Common myeloid progenitor, CD34-positive (primary cell): ENCODE results near the gene PGS1.
A peak's percentile ranks its signal among the peaks of the same experiment; 100 is the strongest.

Experiments
- CTCF ChIA-PET: fragments of 350-600 bp; sonication (Branson Sonifier 250); formaldehyde crosslinking; loops from one replicate; lab custom pipeline; 2021; ENCODE audit warnings: antibody characterized with exemption; lab: Charles Lee
- POLR2A ChIA-PET: fragments of 350-600 bp; sonication (Branson Sonifier 250); formaldehyde crosslinking; loops from one replicate; lab custom pipeline; 2021; ENCODE audit warnings: antibody characterized with exemption; lab: Charles Lee
- DNase-seq, 3 donors: peaks; one replicate each; pipeline versions ENCODE4 v3.0.0 to v3.0.0-alpha.2; 2013
- H3K27ac ChIP-seq, 2 experiments: 1 replicate in 1 of 2; 2 replicates in 1 of 2; pipeline ENCODE4 v1.7.0; 2013; ENCODE audit warnings: inconsistent platforms in 2 of 2, low read length in 2 of 2, mild to moderate bottlenecking in 2 of 2, low read depth in 1 of 2, moderate library complexity in 1 of 2; ENCODE audit not compliant: severe bottlenecking in 2 of 2, insufficient read depth in 1 of 2, poor library complexity in 1 of 2
- H3K27me3 ChIP-seq, 5 experiments: replicated peaks in 2 of 5; 1 replicate in 3 of 5; 2 replicates in 2 of 5; pipeline versions ENCODE4 v1.6.1 to v1.7.0; 2013; ENCODE audit warnings: low read length in 4 of 5, mild to moderate bottlenecking in 2 of 5, moderate library complexity in 2 of 5, inconsistent platforms in 1 of 5; ENCODE audit not compliant: insufficient read depth in 5 of 5, control insufficient read depth in 4 of 5
- H3K36me3 ChIP-seq, 4 experiments: 1 replicate in 2 of 4; 2 replicates in 2 of 4; pipeline versions ENCODE4 v1.6.1 to v1.7.0; 2013; ENCODE audit warnings: low read length in 3 of 4, control low read depth in 1 of 4, mild to moderate bottlenecking in 1 of 4; ENCODE audit not compliant: control insufficient read depth in 4 of 4, insufficient read depth in 4 of 4
- H3K4me1 ChIP-seq, 4 experiments: 1 replicate in 3 of 4; 2 replicates in 1 of 4; pipeline versions ENCODE4 v1.6.1 to v1.7.1; 2013; ENCODE audit warnings: low read length in 3 of 4, mild to moderate bottlenecking in 3 of 4, control low read depth in 1 of 4, inconsistent platforms in 1 of 4, moderate library complexity in 1 of 4; ENCODE audit not compliant: control insufficient read depth in 4 of 4, insufficient read depth in 4 of 4; ENCODE audit errors: control extremely low read depth in 1 of 4
- H3K4me3 ChIP-seq, 7 experiments: 1 replicate in 4 of 7; 2 replicates in 3 of 7; pipeline versions ENCODE4 v1.5.1 to v1.7.0; 2013; ENCODE audit warnings: mild to moderate bottlenecking in 7 of 7, low read length in 6 of 7, moderate library complexity in 6 of 7, inconsistent platforms in 2 of 7, low read depth in 2 of 7, control low read depth in 1 of 7; ENCODE audit not compliant: insufficient read depth in 4 of 7, control insufficient read depth in 1 of 7; ENCODE audit errors: extremely low read depth in 1 of 7
- H3K9me3 ChIP-seq, 5 experiments: 1 replicate in 4 of 5; 2 replicates in 1 of 5; pipeline versions ENCODE4 v1.6.1 to v1.7.1; 2013; ENCODE audit warnings: low read length in 4 of 5, mild to moderate bottlenecking in 2 of 5, inconsistent platforms in 1 of 5, low read depth in 1 of 5, moderate library complexity in 1 of 5; ENCODE audit not compliant: control insufficient read depth in 4 of 5, insufficient read depth in 2 of 5; ENCODE audit errors: control extremely low read depth in 1 of 5
- WGBS: methylation state at CpG from one replicate; pipeline ENCODE4 v1.1.5; 2013; ENCODE audit not compliant: insufficient coverage; 5-methylcytosine and 5-hydroxymethylcytosine counted together

PGS1 gene

DNA sequence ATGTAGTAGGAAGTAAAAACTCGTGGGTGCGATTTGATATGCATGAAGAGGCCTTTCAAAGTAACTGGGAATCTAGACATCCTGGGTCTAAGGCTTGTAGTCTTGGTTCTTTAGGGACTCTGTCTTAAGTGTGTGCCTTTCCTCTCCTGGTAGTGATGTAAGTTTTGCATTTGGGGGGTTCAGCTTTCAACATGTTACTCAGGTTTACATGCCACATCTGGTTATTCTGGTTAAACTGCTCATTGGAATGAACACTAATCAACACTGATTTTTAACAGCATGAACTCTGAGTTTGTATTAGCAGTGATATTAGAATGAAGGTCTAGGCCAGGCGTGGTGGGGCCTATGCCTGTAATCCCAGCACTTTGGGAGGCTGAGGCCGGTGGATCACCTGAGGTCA lies 15.1 kb downstream of the PGS1 start:
- Histone ChIP-seq H3K9me3 (no peaks in the 10 kb centered on the region), H3K36me3 (peaks cover 18 to 68% (median 49%) of the 10 kb centered on the region in 4 experiments), H3K4me1 (peaks cover 3 to 21% (median 16%) of the 10 kb centered on the region in 4 experiments), H3K27me3 (no peaks in the 10 kb centered on the region), H3K4me3 (no peak overlapping the region), H3K27ac (no peak overlapping the region)
- DNase-seq, result no peak
- CTCF ChIA-PET, result no interaction called here
- POLR2A ChIA-PET, result no interaction called here
- WGBS, result 100% methylated on average over 1 of the region's 4 CpGs

DNA sequence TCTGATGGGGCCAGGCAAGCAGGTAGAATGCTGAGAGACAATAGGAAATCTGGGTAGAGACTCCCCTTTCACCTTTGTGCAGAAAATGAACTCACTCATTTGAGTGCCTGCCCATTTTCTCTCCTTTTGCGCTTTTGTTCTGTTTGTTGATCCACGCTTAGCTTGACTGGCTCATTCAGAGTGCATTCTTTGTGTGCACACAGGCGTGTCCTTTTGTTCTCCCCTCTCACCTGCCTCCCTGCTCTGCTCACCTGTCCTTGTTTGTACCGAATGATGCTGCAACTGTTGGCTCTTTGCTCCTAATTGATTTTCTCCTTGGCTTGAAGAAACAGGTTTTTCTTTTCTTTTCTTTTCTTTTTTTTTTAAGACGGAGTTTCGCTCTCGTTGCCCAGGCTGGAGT lies 15.8 kb downstream of the PGS1 start:
- CTCF ChIA-PET, result no interaction called here
- POLR2A ChIA-PET, result no interaction called here
- Histone ChIP-seq H3K4me3 (no peak overlapping the region), H3K27ac (no peak overlapping the region), H3K4me1 (peaks cover 0 to 15% (median 10%) of the 10 kb centered on the region in 4 experiments), H3K36me3 (peaks cover 18 to 75% (median 54%) of the 10 kb centered on the region in 4 experiments), H3K9me3 (no peaks in the 10 kb centered on the region), H3K27me3 (no peaks in the 10 kb centered on the region)
- no peak for DNase-seq
- WGBS, result 100% methylated on average over 4 of the region's 7 CpGs

DNA sequence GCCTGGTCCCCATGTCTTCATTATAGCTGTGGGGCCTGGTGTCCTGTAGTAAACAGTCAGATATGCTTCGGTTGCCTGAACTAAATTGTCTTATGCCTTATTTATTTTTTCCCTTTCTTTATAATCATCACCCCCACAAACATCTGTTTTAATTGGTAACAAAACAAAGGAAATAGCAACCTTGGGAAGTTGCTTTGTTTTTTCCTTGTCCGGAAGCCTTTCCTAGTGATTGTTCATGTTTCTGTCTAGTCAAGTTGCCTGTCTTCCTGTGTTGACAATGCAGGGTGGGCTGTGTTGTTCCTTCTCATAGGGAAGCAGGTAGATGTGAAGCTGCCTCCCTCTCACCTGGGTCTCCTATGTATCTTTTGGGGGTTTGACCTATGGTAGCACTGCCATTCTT lies 16.7 kb downstream of the PGS1 start:
- Histone ChIP-seq H3K9me3 (no peaks in the 10 kb centered on the region), H3K27me3 (no peaks in the 10 kb centered on the region), H3K4me3 (no peak overlapping the region), H3K27ac (no peak overlapping the region), H3K4me1 (peaks cover 0 to 5% (median 5%) of the 10 kb centered on the region in 4 experiments), H3K36me3 (peaks cover 20 to 78% (median 63%) of the 10 kb centered on the region in 4 experiments)
- ChIA-PET POLR2A (interaction anchor here (0.6 kb wide), 1 partner anchor 433 kb away, joined by 3 read pairs; no protein-coding TSS in a partner anchor), CTCF (interaction anchor here (1.1 to 1.8 kb wide), 2 partner anchors 16 to 17 kb away, joined by 3 to 8 read pairs; no protein-coding TSS in a partner anchor)
- no peak for DNase-seq
- 100% methylated on average over 1 of the region's 2 CpGs for WGBS

DNA sequence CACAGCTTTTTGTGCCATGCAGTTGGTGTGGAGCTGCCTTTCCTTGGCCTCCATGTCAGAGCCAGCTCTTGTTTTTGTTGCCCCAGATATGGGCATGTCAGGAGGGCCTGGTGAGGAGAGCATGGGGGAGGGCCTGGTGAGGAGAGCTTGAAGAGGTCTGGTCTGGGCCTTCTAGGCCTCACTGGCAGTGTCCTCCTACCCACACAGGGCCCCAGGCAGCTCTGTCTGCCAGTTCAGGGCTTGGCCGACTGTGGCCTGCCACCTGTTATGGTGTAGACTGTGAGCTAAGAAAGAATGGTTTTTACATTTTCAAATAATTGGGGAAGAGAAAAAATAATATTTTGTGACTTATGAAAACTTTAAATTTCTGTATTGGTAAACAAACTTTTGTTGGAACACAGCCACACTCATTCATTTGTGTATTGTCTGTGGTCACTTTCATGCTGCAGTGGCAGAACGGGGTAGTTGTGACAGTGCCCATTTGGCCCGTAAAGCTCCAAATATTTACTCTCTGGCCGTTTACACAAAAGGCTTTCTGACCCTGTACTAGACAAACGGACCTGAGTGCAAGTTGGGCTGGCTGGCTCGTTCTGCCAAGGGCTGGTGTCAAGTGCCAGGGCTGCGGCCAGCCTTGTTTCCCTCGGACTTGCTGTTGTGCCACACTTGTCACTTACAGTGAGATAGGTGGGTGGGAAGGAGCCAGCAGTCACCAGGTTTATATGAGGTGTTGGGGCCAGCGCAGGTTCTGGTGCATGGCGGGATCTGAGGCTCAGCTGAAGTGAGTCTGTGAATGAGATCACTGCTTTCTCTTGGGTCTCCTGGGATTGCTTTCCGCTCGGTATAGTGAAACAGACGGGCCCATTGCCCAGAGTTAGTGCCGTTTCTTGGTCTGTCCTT lies 18.2 kb downstream of the PGS1 start:
- ChIA-PET POLR2A (no interaction called here), CTCF (interaction anchor here (0.7 to 1.8 kb wide), 5 partner anchors 15 to 34 kb away, joined by 3 to 8 read pairs (median 4); no protein-coding TSS in a partner anchor)
- Histone ChIP-seq H3K4me3 (no peak overlapping the region), H3K36me3 (peaks cover 20 to 85% (median 70%) of the 10 kb centered on the region in 4 experiments), H3K9me3 (no peaks in the 10 kb centered on the region), H3K4me1 (no peaks in the 10 kb centered on the region), H3K27me3 (no peaks in the 10 kb centered on the region), H3K27ac (no peak overlapping the region)
- 99% methylated on average over 9 of the region's 14 CpGs for WGBS
- DNase-seq, result no peak

DNA sequence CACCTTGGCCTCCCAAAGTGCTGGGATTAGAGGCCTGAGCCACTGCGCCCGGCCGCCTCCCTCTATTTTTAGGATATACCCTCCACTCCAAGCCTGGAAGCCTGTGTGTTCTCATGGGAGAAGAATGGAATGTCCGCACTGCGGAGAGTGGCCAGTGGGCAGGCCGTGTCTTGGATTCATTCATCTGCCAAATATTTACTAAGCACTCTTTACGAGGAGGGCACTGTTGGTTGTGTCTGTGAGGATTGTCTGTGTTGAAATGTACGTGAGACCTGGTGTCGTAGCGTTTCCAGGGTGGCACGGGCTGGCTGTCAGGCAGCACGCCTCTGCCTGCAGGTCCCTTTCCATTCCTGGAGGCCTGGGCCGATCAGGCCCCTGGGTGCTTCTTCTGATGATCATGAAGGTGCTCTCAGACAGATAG lies 19.2 kb downstream of the PGS1 start:
- CTCF ChIA-PET, result interaction anchor here (1.1 kb wide), 1 partner anchor 24 kb away, joined by 3 read pairs; no protein-coding TSS in a partner anchor
- Histone ChIP-seq H3K27me3 (no peaks in the 10 kb centered on the region), H3K36me3 (peaks cover 18 to 85% (median 75%) of the 10 kb centered on the region in 4 experiments), H3K27ac (peak overlapping the region in 1 of 2 experiments; percentile 58), H3K9me3 (no peaks in the 10 kb centered on the region), H3K4me1 (no peaks in the 10 kb centered on the region), H3K4me3 (no peak overlapping the region)
- no peak for DNase-seq
- WGBS, result 97% methylated on average over 8 of the region's 13 CpGs
- POLR2A ChIA-PET, result no interaction called here

DNA sequence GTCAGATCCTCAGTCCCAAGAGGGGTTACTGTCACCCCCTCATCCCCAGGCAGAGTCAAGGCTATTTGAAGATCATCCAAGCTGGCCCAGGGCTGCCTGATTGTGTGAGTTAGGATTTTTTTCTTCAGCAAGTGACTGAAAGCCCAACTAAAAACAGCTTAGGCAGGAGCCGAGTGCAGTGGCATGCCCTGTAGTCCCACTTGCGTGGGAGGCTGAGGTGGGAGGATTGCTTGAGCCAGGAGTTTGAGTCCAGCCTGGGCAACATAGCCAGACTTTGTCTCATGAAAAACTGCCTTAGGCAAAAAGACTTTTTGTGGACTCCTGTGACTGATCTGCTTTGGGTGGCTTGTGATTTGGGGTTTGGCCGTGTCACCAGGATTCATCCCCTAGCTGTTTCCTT lies 19.9 kb downstream of the PGS1 start:
- Histone ChIP-seq H3K36me3 (peaks cover 17 to 88% (median 79%) of the 10 kb centered on the region in 4 experiments), H3K4me3 (no peak overlapping the region), H3K27me3 (no peaks in the 10 kb centered on the region), H3K4me1 (no peaks in the 10 kb centered on the region), H3K9me3 (no peaks in the 10 kb centered on the region), H3K27ac (no peak overlapping the region)
- 100% methylated on average over 3 of the region's 3 CpGs for WGBS
- DNase-seq, result no peak
- POLR2A ChIA-PET, result no interaction called here
- CTCF ChIA-PET, result no interaction called here
